GM18526 (cell line): ENCODE data around the gene WDR62.

Source experiments
- POLR2A ChIP-seq: IDR thresholded peaks from 3 replicates; pipeline ENCODE4 v1.6.1; 2011; ENCODE audit not compliant: insufficient read length; ENCODE audit errors: extremely low read depth

Gene WDR62

DNA sequence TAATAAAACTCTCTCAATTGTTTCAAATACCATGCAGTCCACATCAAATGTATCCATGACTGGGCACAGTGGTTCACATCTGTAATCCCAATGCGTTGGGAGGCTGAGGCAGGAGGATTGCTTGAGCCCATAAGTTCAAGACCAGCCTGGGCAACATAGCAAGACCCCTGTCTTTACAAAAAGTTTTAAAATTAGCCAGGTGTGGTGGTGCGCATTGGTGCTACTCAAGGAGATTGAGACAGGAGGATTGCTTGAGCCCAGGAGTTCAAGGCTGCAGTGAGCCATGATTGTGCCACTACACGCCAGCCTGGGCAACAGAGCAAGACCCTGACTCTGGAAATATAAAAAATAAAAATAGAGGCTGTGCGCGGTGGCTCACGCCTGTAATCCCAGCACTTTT, 27.0 kb upstream of the WDR62 start:
- no peak for TF ChIP-seq POLR2A

DNA sequence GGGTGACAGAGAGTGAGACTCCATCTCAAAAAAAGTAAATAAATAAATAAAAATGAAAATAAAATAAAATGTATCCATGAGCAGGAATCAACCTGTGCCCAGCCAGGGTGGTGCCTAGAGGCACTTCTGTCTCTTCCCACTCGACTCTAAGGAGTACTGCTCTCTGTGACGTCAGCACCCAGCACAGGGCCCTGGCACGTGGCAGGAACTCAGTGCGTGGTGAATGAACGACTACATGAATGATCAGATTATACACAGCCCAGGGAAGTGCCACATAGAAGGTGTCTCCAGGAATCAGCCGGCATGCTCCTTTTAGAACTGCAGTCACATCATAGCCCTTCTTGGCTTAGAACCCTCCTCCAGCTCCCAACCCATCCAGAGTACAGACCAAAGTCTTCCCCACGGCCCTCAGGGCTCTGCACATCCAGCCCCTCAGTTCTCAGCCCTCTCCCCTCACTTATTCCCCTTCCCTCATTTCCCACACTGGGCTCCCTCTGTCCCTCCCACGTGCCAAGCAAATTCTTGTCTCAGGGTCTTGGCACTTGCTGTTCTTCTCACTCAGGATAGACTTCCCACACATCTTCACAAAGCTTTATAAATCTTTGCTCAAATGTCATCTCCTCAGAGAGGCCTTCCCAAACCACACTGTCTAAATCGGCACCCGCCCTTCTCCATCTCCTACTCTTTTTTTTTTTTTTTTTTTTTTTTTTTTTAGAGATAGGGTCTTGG, 26.2 kb upstream of the WDR62 start:
- no peak for TF ChIP-seq POLR2A

DNA sequence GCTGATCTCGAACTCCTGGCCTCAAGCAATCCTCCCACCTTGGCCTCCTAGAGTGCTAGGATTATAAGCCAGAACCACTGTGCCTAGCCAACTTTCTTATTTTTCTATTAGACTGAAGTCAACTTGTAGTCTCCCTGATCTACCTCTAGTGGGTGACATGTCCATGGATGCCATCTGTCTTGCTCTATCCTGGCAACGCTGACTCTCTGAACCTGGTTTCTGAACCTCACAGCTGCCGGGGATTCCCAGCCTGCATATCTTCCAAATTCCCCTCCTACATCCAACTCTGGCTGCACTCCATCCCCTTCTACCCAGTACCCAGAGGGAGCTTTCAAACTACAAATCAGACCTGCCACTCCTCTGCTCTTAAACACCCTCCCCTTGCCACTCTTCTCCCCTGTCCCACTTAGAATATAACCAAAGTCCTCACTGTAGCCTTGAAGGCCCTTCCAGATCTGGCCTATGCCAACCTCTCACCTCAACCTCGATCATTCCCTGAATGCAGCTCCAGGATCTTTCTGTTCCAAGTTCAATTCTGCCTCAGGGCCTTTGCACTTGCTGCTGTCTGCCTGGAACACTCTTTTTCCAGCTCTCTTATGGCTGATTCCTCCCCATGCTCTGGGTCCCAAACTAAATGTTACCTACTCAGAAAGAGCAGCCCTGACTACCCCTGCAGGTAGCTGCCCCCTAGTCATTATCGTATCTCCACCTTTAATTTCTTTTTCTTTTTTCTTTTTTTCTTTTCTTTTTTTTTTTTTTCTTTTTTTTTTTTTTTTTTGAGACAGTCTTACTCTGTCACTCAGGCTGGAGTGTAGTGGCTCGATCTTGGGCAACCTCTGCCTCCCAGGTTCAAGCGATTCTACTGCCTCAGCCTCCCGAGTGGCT, 24.2 kb upstream of the WDR62 start:
- TF ChIP-seq POLR2A: no peak

DNA sequence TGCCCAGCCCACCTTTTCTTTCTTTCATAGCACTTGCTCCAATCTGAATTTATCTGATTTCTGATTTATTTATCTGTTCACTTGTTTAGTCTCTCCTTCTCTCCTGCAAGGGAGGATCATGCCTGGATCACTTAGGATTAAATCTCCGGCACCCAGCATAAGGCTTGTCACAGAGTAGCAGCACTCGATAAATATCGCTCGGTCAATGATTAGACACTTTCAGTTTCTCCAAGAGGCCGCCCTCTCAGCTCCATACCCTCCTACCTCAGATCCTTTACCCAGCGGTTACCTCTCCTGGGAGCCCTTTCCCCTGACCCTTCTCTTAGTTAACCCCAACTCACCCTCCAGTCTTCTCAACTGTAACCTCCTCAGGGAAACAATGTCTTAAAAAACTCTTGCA, 23.4 kb upstream of the WDR62 start:
- no peak for TF ChIP-seq POLR2A

DNA sequence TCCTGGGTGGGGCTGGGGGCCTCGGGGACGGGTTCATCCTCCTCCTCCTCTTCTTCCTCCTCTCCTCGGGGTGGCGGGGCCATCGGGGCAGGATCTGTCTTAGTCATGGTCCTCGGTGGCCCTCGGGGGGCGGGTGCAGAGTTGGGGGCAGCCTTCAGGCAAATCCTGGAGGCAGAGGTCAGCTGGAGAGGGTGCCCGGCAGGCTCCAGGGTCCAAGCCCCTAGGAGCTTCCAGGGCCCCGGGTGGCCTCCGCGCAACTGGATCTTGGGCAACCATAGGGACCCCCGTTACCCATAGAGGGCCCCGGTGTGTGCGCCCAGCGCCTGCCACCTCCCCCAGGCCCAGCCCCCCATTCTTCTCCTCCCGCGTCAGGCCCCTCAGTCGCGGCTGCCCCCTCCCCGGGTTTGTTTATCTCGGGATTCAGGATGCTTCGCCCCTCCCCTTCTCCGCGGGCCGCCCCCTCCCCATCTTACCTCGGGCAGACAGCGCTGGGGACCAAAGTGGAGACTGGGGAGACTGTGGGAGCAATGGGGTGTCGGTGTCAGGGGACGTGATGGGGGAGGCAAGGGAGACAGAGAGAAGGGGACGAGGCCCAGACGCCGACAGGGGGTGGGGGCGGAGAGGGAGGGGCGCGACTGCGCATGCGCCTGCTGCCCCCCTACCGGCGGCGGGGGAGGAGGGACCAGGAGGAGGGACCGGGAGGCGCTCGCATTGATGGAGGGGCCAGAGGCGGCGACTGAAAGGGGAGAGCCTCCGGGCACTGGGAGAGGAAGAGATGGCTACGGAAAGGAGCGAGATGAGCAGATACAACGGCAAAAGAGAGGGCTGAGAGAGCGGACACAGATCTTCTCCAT, 22.2 kb upstream of the WDR62 start, which contains the start of gene CLIP3:
Gene CLIP3 (minus strand): TSS at position 623 of the 854 bp plus-strand sequence. CDS start 516 bp downstream, at position 107.
- no peak for TF ChIP-seq POLR2A

DNA sequence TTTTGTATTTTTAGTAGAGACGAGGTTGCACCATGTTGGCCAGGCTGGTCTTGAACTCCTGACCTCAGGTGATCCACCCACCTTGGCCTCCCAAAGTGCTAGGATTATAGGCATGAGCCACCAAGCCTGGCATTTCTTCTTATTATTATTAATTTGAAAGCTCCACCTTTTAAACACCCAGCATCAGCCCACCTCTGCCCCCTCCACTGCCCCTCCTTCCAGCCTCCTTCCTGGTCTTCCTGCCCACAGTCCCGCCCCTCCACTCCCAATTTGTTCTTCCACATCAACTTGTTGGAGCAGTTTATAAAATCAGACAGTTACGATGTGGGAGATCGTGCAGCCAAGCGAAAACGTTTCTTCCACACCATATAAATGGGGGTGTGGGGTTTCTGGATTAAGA, 14.2 kb upstream of the WDR62 start:
- no peak for TF ChIP-seq POLR2A

DNA sequence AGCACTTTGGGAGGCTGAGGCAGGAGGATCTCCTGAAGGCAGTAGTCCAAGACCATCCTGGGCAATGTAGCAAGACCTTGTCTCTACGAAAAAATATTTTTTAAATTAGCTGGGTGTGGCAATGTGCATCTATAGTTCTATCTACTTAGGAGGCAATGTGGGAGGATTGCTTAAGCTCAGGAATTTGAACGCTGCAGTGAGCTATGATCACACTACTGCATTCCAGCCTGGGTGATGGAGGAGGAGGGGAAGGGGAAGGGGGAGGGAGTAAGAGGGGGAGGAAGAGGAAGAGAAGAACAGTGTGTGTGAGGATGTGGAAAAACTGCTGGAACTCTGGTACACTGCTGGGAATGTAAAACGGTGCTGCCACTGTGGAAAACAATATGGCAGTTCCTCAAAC, 12.9 kb upstream of the WDR62 start:
- no peak for TF ChIP-seq POLR2A

DNA sequence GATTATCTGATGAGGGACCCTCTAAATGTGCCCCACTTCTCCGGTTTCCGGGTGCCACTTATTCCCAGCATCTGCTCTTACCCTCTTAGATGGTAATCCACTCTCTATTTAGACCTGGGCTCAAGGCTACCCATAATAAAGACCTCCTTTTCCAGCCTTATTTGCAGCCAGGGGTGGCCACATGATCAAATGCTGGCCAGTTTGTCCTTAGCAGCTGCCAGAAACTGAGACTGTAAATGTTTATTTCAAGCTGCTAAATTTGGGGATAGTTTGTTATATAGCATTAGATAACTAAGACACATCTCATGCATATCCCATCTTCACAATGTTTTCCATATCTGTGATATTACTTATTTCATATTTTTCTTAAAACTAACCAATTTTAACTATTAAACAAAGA, 10.7 kb upstream of the WDR62 start:
- no peak for TF ChIP-seq POLR2A

DNA sequence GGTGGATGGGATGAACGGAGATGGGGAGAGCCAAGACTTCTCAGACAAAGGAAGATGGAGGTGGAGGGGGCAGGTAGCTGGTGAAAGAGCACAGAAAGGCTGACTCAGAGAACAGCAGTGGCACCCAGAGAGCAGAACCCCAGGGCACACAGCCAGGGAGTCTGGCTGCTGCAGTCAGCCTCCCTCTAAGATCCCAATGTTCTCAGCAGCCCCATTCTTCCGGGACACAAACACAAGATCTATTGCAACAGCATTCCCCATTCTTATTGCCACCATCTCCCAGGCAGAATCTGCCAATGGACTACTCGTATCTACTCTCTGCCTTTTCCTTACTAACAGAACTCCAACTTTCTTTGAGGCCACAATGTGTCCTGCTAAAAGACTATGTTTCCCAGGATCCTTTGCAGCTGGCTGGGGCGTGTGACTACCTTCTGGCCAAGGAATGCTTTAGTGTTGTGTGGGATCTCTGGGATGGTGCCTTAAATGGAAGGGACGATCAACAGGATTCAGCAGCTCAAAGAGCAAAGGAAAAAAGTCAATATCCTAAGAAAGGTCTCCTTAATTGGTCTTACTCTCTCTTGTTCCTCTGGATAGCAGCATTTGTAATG, 8.2 kb upstream of the WDR62 start:
- no peak for TF ChIP-seq POLR2A

DNA sequence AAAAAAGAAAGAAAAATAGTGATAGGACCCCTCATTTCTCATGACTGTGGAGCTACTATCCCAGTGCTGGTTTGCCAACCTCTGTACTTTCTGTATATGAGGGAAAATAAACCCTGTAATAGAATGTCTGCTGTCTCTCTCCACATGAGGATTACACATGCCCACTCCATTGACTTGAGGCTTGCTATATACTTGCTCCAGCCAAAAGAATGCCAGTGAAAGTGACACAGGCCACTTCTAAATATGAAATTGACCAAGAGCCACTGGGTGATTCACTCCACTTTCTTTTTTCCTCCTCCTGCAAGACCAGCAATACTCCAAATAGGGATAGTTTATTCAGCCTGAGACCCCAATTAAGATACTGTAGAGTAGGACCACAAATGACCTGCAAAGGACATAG, 6.9 kb upstream of the WDR62 start:
- no peak for TF ChIP-seq POLR2A

DNA sequence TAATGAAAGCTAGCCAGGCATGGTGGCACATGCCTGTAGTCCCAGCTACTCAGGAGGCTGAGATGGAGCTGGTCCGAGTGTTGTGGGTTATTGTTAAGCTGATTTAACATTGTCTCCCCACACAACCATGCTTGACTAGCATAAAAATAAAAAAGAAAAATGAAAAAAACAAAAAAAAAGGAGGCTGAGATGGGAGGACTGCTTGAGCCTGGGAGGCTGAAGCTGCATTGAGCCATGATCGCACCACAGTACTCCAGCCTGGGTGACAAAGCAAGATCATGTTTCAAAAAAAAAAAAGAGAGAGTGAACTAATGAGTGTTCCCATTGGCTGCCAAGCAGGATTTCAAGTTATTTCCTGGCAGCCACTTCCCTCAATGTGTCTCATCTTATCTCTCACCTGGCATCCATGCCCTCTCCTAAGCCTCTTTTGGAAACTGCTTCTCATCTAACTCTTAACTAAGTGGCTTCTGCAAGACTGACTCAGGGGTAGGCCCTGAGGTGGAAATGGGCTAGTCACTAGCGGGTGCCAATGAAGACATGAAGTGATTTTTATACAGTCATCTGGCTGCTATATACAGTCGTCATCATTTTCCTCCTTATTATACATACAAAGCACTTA, 5.5 kb upstream of the WDR62 start:
- TF ChIP-seq POLR2A: no peak

DNA sequence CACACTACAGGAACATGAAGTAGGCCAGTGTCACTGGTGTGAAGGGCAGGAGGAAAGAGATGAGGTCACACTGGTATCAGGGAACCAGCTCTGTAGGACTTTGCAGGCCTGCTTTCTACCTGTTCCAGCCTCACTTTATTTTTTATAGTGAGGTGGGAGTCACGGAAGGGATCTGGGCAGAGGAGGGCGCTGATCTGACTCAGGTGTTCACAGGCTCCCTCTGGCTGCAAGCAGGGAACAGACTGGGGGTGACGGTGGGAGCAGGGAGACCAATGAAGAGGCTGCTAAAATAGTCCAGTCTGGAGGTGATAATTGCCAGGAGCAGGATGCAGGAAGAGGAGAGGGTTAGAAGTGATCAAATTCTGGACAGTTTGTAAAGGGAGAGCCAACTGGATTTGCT, 3.5 kb upstream of the WDR62 start:
- TF ChIP-seq POLR2A: no peak

DNA sequence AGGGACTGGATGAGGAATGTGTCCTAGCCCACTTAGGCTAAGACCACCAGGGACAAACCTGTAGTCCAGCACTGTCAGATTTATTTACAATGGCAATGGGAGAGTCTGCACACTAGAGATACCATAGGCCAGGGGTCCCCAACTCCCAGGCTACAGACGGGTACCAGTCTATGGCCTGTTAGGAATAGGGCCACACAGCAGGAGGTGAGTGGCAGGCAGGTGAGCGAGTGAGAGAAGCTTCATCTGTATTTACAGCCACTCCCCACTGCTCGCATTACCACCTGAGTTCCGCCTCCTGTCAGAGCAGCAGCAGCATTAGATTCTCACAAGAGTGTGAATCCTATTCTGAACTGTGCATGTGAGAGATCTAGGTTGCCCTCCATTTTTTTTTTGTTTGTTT, 3.1 kb upstream of the WDR62 start:
- no peak for TF ChIP-seq POLR2A

DNA sequence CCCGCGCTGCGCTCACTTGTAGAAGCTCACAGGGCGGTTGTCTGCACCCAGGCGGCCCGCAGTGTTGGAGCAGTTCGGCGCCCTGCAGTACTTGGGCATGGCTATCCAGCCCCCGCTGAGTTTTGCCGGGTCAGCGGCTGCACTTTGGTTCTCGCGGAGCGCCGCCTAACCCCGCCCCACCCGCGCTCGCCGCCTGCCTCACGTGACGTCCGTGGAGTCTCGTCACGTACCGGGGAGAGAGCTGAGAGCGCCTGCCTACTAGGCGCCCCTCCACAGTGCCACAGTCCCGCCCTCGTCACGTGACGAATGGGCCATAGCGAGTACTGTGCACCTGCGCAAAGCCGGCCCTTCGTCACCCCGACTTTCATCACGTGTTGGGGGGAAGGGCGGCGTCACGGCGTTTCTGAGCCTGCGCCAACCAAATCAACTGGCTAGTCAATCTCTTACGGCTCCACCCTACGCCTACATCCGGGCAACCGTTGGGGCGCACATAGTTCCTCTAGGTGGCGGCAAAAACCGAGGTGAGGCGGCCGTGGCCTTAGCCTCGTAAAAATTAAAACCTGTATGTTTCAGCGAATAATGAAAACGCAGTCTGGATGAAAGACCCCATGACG, 471 bp upstream of the WDR62 start, which contains the start of gene THAP8:
Gene THAP8 (minus strand): TSS at position 167 of the 614 bp plus-strand sequence. CDS start 68 bp downstream, at position 99.
- peak; percentile 58 for TF ChIP-seq POLR2A

DNA sequence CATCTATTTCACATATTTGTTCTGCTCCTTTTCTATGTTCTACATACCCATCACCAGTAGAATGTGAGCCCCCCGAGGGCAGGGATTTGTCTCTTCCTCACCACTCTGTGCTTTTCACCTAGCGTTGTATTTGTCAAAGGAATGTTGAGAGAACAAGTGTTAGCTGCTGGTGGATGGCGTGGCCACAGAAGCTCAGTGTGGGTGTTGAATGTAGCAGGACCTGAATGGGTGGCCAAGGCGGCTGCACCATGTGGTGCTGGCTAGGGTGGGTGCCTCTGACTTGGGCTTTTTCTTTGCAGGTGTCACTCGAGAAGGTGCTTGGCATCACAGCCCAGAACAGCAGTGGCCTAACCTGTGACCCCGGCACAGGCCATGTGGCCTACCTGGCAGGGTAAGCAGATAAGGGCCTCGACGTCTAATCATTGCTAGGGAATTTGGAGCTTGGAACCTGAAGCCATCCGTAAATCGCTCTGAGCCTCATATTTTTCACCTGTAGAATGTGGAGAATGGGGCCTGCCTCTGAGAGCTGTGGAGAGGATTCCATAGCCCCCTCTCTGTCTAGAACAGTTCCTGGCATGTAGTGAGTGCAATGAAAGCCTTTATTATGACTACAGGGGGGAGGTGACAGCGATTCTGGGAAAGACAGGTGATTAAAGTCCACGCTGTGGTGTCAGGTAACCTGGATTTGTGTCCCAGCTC, 3.9 kb downstream of the WDR62 start:
- no peak for TF ChIP-seq POLR2A
